ENCODE data around the gene MYO5C. TPM values are rescaled to one million over a fixed set of nuclear protein-coding genes. Genes with fewer than 3 reads are reported as not detected.

MYO5C gene
- total and polyA plus RNA-seq, 5 donors from 2014 or later = 0.60 to 4.1 (median 1.5) TPM

- peaks cover 6% of the 10 kb centered on the region for H3K36me3 Mint-ChIP-seq
- no peak overlapping the region for H3K27ac Mint-ChIP-seq
- H3K4me1 Mint-ChIP-seq = no peaks in the 10 kb centered on the region
- H3K4me1 ChIP-seq (ENCODE audit: control insufficient read depth, insufficient read depth, low read length, poor library complexity, severe bottlenecking) = no peaks in the 10 kb centered on the region
- H3K27me3 ChIP-seq (ENCODE audit: control insufficient read depth, insufficient read depth, low read length) = no peaks in the 10 kb centered on the region
- H3K4me3 Mint-ChIP-seq = no peak overlapping the region
- ATAC-seq (ENCODE audit: low read depth in 2 of 2) = no peak
- H3K9me3 Mint-ChIP-seq = no peaks in the 10 kb centered on the region
- no peak overlapping the region for H3K4me3 ChIP-seq (ENCODE audit: low read depth, low read length)
- H3K36me3 ChIP-seq (ENCODE audit: control insufficient read depth, insufficient read depth, low read length) = no peaks in the 10 kb centered on the region
- DNase-seq = no peak
- no peak overlapping the region for H3K27ac ChIP-seq (ENCODE audit: insufficient read depth, low read length, poor library complexity, severe bottlenecking)
- H3K27me3 Mint-ChIP-seq = no peaks in the 10 kb centered on the region
- H3K9me3 ChIP-seq (ENCODE audit: control insufficient read depth in 2 of 2, low read length in 2 of 2) = no peaks in the 10 kb centered on the region
These were observed 96.3 kb downstream of the MYO5C start for GRCh38 chr15:52199271-52199670.

DNA sequence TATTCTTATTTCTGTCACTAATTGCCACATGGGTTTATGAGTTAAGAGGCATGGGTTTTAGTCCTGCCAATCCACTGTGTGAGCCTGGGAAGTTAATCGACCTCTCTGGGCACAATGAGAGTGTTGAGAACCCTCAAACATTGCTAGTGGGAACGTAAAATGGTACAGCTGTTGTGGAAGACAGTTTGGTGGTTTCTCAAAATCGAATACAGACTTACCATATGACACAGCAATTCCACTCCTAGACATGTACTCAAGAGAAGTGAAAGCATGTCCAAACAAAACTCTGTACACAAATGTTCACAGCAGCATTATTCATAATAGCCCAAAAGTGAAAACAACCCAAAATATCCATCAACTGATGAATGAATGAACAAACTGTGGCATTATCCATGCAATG is 98.7 kb downstream of the MYO5C start:
- H3K4me3 Mint-ChIP-seq = no peak overlapping the region
- Histone ChIP-seq H3K9me3 (ENCODE audit: control insufficient read depth in 2 of 2, low read length in 2 of 2) (no peaks in the 10 kb centered on the region), H3K27me3 (ENCODE audit: control insufficient read depth, insufficient read depth, low read length) (no peaks in the 10 kb centered on the region), H3K4me1 (ENCODE audit: control insufficient read depth, insufficient read depth, low read length, poor library complexity, severe bottlenecking) (no peaks in the 10 kb centered on the region), H3K36me3 (ENCODE audit: control insufficient read depth, insufficient read depth, low read length) (no peaks in the 10 kb centered on the region), H3K27ac (ENCODE audit: insufficient read depth, low read length, poor library complexity, severe bottlenecking) (no peak overlapping the region), H3K4me3 (ENCODE audit: low read depth, low read length) (no peak overlapping the region)
- H3K36me3 Mint-ChIP-seq = peaks cover 3% of the 10 kb centered on the region
- no peak overlapping the region for H3K27ac Mint-ChIP-seq
- DNase-seq = no peak
- H3K27me3 Mint-ChIP-seq = no peaks in the 10 kb centered on the region
- no peak for ATAC-seq (ENCODE audit: low read depth in 2 of 2)
- no peaks in the 10 kb centered on the region for H3K4me1 Mint-ChIP-seq
- no peaks in the 10 kb centered on the region for H3K9me3 Mint-ChIP-seq

GRCh38 chr15:52193791-52194190 is 101.8 kb downstream of the MYO5C start:
- DNase-seq (no peak), ATAC-seq (ENCODE audit: low read depth in 2 of 2) (no peak)
- H3K4me1 ChIP-seq (ENCODE audit: control insufficient read depth, insufficient read depth, low read length, poor library complexity, severe bottlenecking) = no peaks in the 10 kb centered on the region
- H3K4me3 Mint-ChIP-seq = no peak overlapping the region
- H3K36me3 Mint-ChIP-seq = peaks cover 3% of the 10 kb centered on the region
- no peaks in the 10 kb centered on the region for H3K36me3 ChIP-seq (ENCODE audit: control insufficient read depth, insufficient read depth, low read length)
- H3K9me3 ChIP-seq (ENCODE audit: control insufficient read depth in 2 of 2, low read length in 2 of 2) = no peaks in the 10 kb centered on the region
- no peaks in the 10 kb centered on the region for H3K27me3 ChIP-seq (ENCODE audit: control insufficient read depth, insufficient read depth, low read length)
- no peaks in the 10 kb centered on the region for H3K9me3 Mint-ChIP-seq
- H3K4me3 ChIP-seq (ENCODE audit: low read depth, low read length) = no peak overlapping the region
- no peak overlapping the region for H3K27ac Mint-ChIP-seq
- H3K27ac ChIP-seq (ENCODE audit: insufficient read depth, low read length, poor library complexity, severe bottlenecking) = no peak overlapping the region
- H3K4me1 Mint-ChIP-seq = no peaks in the 10 kb centered on the region
- H3K27me3 Mint-ChIP-seq = no peaks in the 10 kb centered on the region

- H3K36me3 Mint-ChIP-seq = peaks cover 3% of the 10 kb centered on the region
- H3K36me3 ChIP-seq (ENCODE audit: control insufficient read depth, insufficient read depth, low read length) = no peaks in the 10 kb centered on the region
- DNase-seq (no peak), ATAC-seq (ENCODE audit: low read depth in 2 of 2) (no peak)
- no peak overlapping the region for H3K4me3 Mint-ChIP-seq
- H3K9me3 ChIP-seq (ENCODE audit: control insufficient read depth in 2 of 2, low read length in 2 of 2) = no peaks in the 10 kb centered on the region
- H3K4me1 ChIP-seq (ENCODE audit: control insufficient read depth, insufficient read depth, low read length, poor library complexity, severe bottlenecking) = no peaks in the 10 kb centered on the region
- H3K27ac ChIP-seq (ENCODE audit: insufficient read depth, low read length, poor library complexity, severe bottlenecking) = no peak overlapping the region
- H3K4me1 Mint-ChIP-seq = no peaks in the 10 kb centered on the region
- no peaks in the 10 kb centered on the region for H3K27me3 ChIP-seq (ENCODE audit: control insufficient read depth, insufficient read depth, low read length)
- H3K27ac Mint-ChIP-seq = no peak overlapping the region
- H3K9me3 Mint-ChIP-seq = no peaks in the 10 kb centered on the region
- H3K4me3 ChIP-seq (ENCODE audit: low read depth, low read length) = no peak overlapping the region
- no peaks in the 10 kb centered on the region for H3K27me3 Mint-ChIP-seq
These were observed 102.3 kb downstream of the MYO5C start for GRCh38 chr15:52193321-52193720.

- Histone ChIP-seq H3K27me3 (ENCODE audit: control insufficient read depth, insufficient read depth, low read length) (no peaks in the 10 kb centered on the region), H3K36me3 (ENCODE audit: control insufficient read depth, insufficient read depth, low read length) (no peaks in the 10 kb centered on the region), H3K9me3 (ENCODE audit: control insufficient read depth in 2 of 2, low read length in 2 of 2) (no peaks in the 10 kb centered on the region), H3K4me3 (ENCODE audit: low read depth, low read length) (no peak within 1 kb of the TSS), H3K27ac (ENCODE audit: insufficient read depth, low read length, poor library complexity, severe bottlenecking) (no peak within 1 kb of the TSS), H3K4me1 (ENCODE audit: control insufficient read depth, insufficient read depth, low read length, poor library complexity, severe bottlenecking) (no peaks in the 10 kb centered on the region)
- Mint-ChIP-seq H3K27me3 (no peaks in the 10 kb centered on the region), H3K9me3 (no peaks in the 10 kb centered on the region), H3K27ac (peak within 1 kb of the TSS in 1 of 3 donors; percentile 4), H3K4me1 (no peaks in the 10 kb centered on the region), H3K36me3 (peaks cover 3% of the 10 kb centered on the region), H3K4me3 (no peak within 1 kb of the TSS)
- DNase-seq (no peak), ATAC-seq (ENCODE audit: low read depth in 2 of 2) (no peak)
These were observed 104.4 kb downstream of the MYO5C start, which contains the start of gene GNB5 for GRCh38 chr15:52191207-52191606. GNB5 (minus strand) TSS chr15:52191392; CDS start chr15:52184676, 6,716 bp downstream.

DNA sequence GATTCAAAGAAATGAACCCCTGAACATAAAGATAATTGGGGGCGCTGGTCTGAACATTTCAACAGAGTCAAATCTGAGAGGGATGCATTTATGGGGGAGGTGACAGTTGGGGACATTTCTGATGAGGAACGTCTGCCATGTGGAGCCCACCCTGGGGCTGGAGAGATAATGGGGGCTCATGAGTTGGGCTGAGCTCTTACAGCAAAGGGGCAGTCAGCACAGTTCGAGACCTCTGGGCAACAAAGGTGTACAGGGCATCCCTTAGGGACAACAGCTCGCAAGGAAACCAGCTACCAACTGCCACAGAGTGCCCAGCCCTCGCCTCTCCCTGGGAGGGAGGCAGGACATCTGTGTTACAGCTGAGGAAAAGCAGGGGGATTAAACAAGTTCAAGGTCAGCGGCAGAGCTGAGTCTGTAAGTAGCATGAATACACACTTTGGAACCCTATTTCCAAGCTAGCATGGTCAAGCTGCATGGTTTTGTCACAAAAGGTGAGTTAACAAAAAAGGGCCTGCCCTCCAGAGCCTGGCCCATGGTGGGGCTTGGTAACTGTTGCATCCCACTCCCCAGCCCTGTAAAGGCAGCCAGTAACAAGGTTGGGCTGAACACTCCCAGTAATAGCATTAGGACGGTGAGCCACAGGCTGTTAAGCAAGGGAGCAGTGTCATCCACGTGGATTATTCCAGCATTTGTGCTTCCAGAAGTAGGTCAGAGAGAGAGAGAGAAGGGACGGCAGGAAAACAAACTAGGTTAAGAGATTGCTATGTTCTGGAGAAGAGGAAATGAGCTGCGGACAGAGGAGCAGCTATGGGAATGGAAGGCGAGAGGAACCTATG is 108.7 kb downstream of the MYO5C start:
- peak overlapping the region in 1 of 4 donors; percentile 43 for H3K4me3 Mint-ChIP-seq
- H3K36me3 ChIP-seq (ENCODE audit: control insufficient read depth, insufficient read depth, low read length) = no peaks in the 10 kb centered on the region
- peaks cover 3% of the 10 kb centered on the region for H3K36me3 Mint-ChIP-seq
- H3K4me3 ChIP-seq (ENCODE audit: low read depth, low read length) = no peak overlapping the region
- no peaks in the 10 kb centered on the region for H3K4me1 ChIP-seq (ENCODE audit: control insufficient read depth, insufficient read depth, low read length, poor library complexity, severe bottlenecking)
- H3K27me3 ChIP-seq (ENCODE audit: control insufficient read depth, insufficient read depth, low read length) = no peaks in the 10 kb centered on the region
- H3K27ac ChIP-seq (ENCODE audit: insufficient read depth, low read length, poor library complexity, severe bottlenecking) = no peak overlapping the region
- H3K27ac Mint-ChIP-seq = peak overlapping the region in 2 of 3 donors; percentile 35 to 52
- H3K4me1 Mint-ChIP-seq = peaks cover 0 to 8% (median 1%) of the 10 kb centered on the region in 4 donors
- DNase-seq (no peak), ATAC-seq (ENCODE audit: low read depth in 2 of 2) (no peak)
- no peaks in the 10 kb centered on the region for H3K27me3 Mint-ChIP-seq
- H3K9me3 Mint-ChIP-seq = no peaks in the 10 kb centered on the region
- no peaks in the 10 kb centered on the region for H3K9me3 ChIP-seq (ENCODE audit: control insufficient read depth in 2 of 2, low read length in 2 of 2)

DNA sequence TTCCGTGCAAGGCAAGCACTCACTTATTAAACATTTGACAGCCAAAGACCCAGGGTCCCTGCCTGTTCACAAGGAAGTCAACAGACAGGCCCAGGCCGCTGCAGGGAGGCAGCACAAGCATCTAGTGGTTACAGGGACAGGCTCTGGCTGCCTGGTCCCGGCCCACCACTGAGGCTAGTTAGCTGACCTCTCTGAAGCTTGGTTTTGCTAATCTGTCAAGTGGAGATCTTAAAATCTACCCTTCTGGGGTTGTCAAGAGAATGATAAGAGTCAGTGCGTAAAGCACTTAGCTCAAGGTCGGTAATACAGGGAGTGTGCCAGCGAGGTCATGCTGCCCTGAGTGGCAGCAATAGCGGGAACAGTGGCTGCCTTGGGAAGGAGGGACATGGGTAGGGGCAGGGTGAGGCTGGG is 110.4 kb downstream of the MYO5C start:
- Mint-ChIP-seq H3K36me3 (no peaks in the 10 kb centered on the region), H3K4me3 (no peak overlapping the region), H3K27me3 (no peaks in the 10 kb centered on the region), H3K27ac (no peak overlapping the region), H3K9me3 (no peaks in the 10 kb centered on the region), H3K4me1 (peaks cover 5 to 21% (median 9%) of the 10 kb centered on the region in 4 donors)
- Histone ChIP-seq H3K9me3 (ENCODE audit: control insufficient read depth in 2 of 2, low read length in 2 of 2) (no peaks in the 10 kb centered on the region), H3K36me3 (ENCODE audit: control insufficient read depth, insufficient read depth, low read length) (no peaks in the 10 kb centered on the region), H3K27ac (ENCODE audit: insufficient read depth, low read length, poor library complexity, severe bottlenecking) (no peak overlapping the region), H3K27me3 (ENCODE audit: control insufficient read depth, insufficient read depth, low read length) (no peaks in the 10 kb centered on the region), H3K4me1 (ENCODE audit: control insufficient read depth, insufficient read depth, low read length, poor library complexity, severe bottlenecking) (peaks cover 8% of the 10 kb centered on the region), H3K4me3 (ENCODE audit: low read depth, low read length) (no peak overlapping the region)
- no peak for DNase-seq
- ATAC-seq (ENCODE audit: low read depth in 2 of 2) = no peak

- Histone ChIP-seq H3K36me3 (ENCODE audit: control insufficient read depth, insufficient read depth, low read length) (no peaks in the 10 kb centered on the region), H3K9me3 (ENCODE audit: control insufficient read depth in 2 of 2, low read length in 2 of 2) (no peaks in the 10 kb centered on the region), H3K27me3 (ENCODE audit: control insufficient read depth, insufficient read depth, low read length) (no peaks in the 10 kb centered on the region), H3K27ac (ENCODE audit: insufficient read depth, low read length, poor library complexity, severe bottlenecking) (no peak overlapping the region), H3K4me3 (ENCODE audit: low read depth, low read length) (no peak overlapping the region), H3K4me1 (ENCODE audit: control insufficient read depth, insufficient read depth, low read length, poor library complexity, severe bottlenecking) (peaks cover 10% of the 10 kb centered on the region)
- peaks cover 5 to 21% (median 9%) of the 10 kb centered on the region in 4 donors for H3K4me1 Mint-ChIP-seq
- ATAC-seq (ENCODE audit: low read depth in 2 of 2) = no peak
- DNase-seq = no peak
- H3K4me3 Mint-ChIP-seq = peak overlapping the region in 1 of 4 donors; percentile 74
- no peaks in the 10 kb centered on the region for H3K27me3 Mint-ChIP-seq
- no peak overlapping the region for H3K27ac Mint-ChIP-seq
- H3K36me3 Mint-ChIP-seq = no peaks in the 10 kb centered on the region
- no peaks in the 10 kb centered on the region for H3K9me3 Mint-ChIP-seq
These were observed 110.9 kb downstream of the MYO5C start for GRCh38 chr15:52184721-52185120.
